ENCODE results near the gene CRYL1. TPM values are rescaled to one million over a fixed set of nuclear protein-coding genes. Genes with fewer than 3 reads are reported as not detected.

The CRYL1 gene
- total and polyA plus RNA-seq, 4 donors: 14.1 to 24.1 (median 22.1) TPM

- no peak overlapping the region for H3K9ac ChIP-seq (ENCODE audit: insufficient read depth in 1 of 2, low read length in 2 of 2)
Measured at GRCh38 chr13:20387441-20387971, 138.2 kb downstream of the CRYL1 start.

GRCh38 chr13:20387006-20387405 lies 138.7 kb downstream of the CRYL1 start:
- Histone ChIP-seq H3K4me1 (ENCODE audit: control insufficient read depth in 5 of 5, insufficient read depth in 5 of 5, low read length in 5 of 5) (peaks cover 0 to 10% (median 0%) of the 10 kb centered on the region in 5 donors), H3K36me3 (ENCODE audit: control insufficient read depth in 4 of 4, insufficient read depth in 4 of 4, low read length in 4 of 4) (no peaks in the 10 kb centered on the region), H3K9ac (ENCODE audit: insufficient read depth in 1 of 2, low read length in 2 of 2) (no peak overlapping the region), H3K4me3 (no peak overlapping the region), H3K9me3 (ENCODE audit: control insufficient read depth in 4 of 4, insufficient read depth in 3 of 4, low read length in 3 of 4) (no peaks in the 10 kb centered on the region), H3K27me3 (ENCODE audit: control insufficient read depth in 3 of 3, insufficient read depth in 3 of 3, low read length in 2 of 3) (peaks cover 0 to 2% (median 0%) of the 10 kb centered on the region in 3 donors), H3K27ac (ENCODE audit: low read depth in 1 of 2, low read length in 1 of 2) (no peak overlapping the region)
- TF ChIP-seq CTCF (IDR thresholded peaks at IDR 0.05; ENCODE audit: control extremely low read depth, extremely low read depth): no peak
- ATAC-seq (ENCODE audit: insufficient read depth, low FRiP score) (no peak), DNase-seq (no peak)
- WGBS, 2 donors: 94 to 97% methylated on average over 5 of the region's 5 CpGs

More at GRCh38 chr13:20387441-20387971, 138.2 kb downstream of the CRYL1 start:
- DNase-seq (no peak), ATAC-seq (ENCODE audit: insufficient read depth, low FRiP score) (no peak)
- Histone ChIP-seq H3K36me3 (ENCODE audit: control insufficient read depth in 4 of 4, insufficient read depth in 4 of 4, low read length in 4 of 4) (no peaks in the 10 kb centered on the region), H3K4me1 (ENCODE audit: control insufficient read depth in 5 of 5, insufficient read depth in 5 of 5, low read length in 5 of 5) (peaks cover 0 to 10% (median 0%) of the 10 kb centered on the region in 5 donors), H3K9me3 (ENCODE audit: control insufficient read depth in 4 of 4, insufficient read depth in 3 of 4, low read length in 3 of 4) (no peaks in the 10 kb centered on the region), H3K27me3 (ENCODE audit: control insufficient read depth in 3 of 3, insufficient read depth in 3 of 3, low read length in 2 of 3) (peaks cover 0 to 2% (median 0%) of the 10 kb centered on the region in 3 donors), H3K4me3 (no peak overlapping the region), H3K27ac (ENCODE audit: low read depth in 1 of 2, low read length in 1 of 2) (no peak overlapping the region)
- WGBS, 2 donors: 43 to 46% methylated on average over 8 of the region's 8 CpGs
- no peak for TF ChIP-seq CTCF (IDR thresholded peaks at IDR 0.05; ENCODE audit: control extremely low read depth, extremely low read depth)

- TF ChIP-seq CTCF (IDR thresholded peaks at IDR 0.05; ENCODE audit: control extremely low read depth, extremely low read depth): no peak
- Histone ChIP-seq H3K27me3 (ENCODE audit: control insufficient read depth in 3 of 3, insufficient read depth in 3 of 3, low read length in 2 of 3) (peaks cover 0 to 2% (median 0%) of the 10 kb centered on the region in 3 donors), H3K36me3 (ENCODE audit: control insufficient read depth in 4 of 4, insufficient read depth in 4 of 4, low read length in 4 of 4) (no peaks in the 10 kb centered on the region), H3K9me3 (ENCODE audit: control insufficient read depth in 4 of 4, insufficient read depth in 3 of 4, low read length in 3 of 4) (no peaks in the 10 kb centered on the region), H3K27ac (ENCODE audit: low read depth in 1 of 2, low read length in 1 of 2) (no peak overlapping the region), H3K4me3 (no peak overlapping the region), H3K4me1 (ENCODE audit: control insufficient read depth in 5 of 5, insufficient read depth in 5 of 5, low read length in 5 of 5) (no peaks in the 10 kb centered on the region), H3K9ac (ENCODE audit: insufficient read depth in 1 of 2, low read length in 2 of 2) (no peak overlapping the region)
- no peak for DNase-seq
- no peak for ATAC-seq (ENCODE audit: insufficient read depth, low FRiP score)
- WGBS, 2 donors: 79 to 81% methylated on average over 2 of the region's 2 CpGs
Measured at GRCh38 chr13:20383058-20383457, 142.6 kb downstream of the CRYL1 start.

GRCh38 chr13:20381401-20381800 lies 144.3 kb downstream of the CRYL1 start:
- no peak overlapping the region for H3K27ac ChIP-seq (ENCODE audit: low read depth in 1 of 2, low read length in 1 of 2)
- 85 to 91% methylated on average over 3 of the region's 3 CpGs for WGBS, 2 donors
- H3K4me1 ChIP-seq (ENCODE audit: control insufficient read depth in 5 of 5, insufficient read depth in 5 of 5, low read length in 5 of 5): no peaks in the 10 kb centered on the region
- no peak overlapping the region for H3K9ac ChIP-seq (ENCODE audit: insufficient read depth in 1 of 2, low read length in 2 of 2)
- H3K27me3 ChIP-seq (ENCODE audit: control insufficient read depth in 3 of 3, insufficient read depth in 3 of 3, low read length in 2 of 3): peaks cover 0 to 2% (median 0%) of the 10 kb centered on the region in 3 donors
- H3K4me3 ChIP-seq: no peak overlapping the region
- H3K36me3 ChIP-seq (ENCODE audit: control insufficient read depth in 4 of 4, insufficient read depth in 4 of 4, low read length in 4 of 4): no peaks in the 10 kb centered on the region
- TF ChIP-seq CTCF (IDR thresholded peaks at IDR 0.05; ENCODE audit: control extremely low read depth, extremely low read depth): no peak
- ATAC-seq (ENCODE audit: insufficient read depth, low FRiP score) (no peak), DNase-seq (no peak)
- no peaks in the 10 kb centered on the region for H3K9me3 ChIP-seq (ENCODE audit: control insufficient read depth in 4 of 4, insufficient read depth in 3 of 4, low read length in 3 of 4)
